HG03520 (cell line): ENCODE measurements around the gene PIP5K1C.

Experiments used
- ATAC-seq: cut with Tn5 transposase; IDR thresholded peaks from one replicate; pipeline ENCODE4 v1.9.1; 2021; ENCODE audit warnings: mild to moderate bottlenecking, moderate library complexity; ENCODE audit not compliant: unreplicated experiment

PIP5K1C gene

DNA sequence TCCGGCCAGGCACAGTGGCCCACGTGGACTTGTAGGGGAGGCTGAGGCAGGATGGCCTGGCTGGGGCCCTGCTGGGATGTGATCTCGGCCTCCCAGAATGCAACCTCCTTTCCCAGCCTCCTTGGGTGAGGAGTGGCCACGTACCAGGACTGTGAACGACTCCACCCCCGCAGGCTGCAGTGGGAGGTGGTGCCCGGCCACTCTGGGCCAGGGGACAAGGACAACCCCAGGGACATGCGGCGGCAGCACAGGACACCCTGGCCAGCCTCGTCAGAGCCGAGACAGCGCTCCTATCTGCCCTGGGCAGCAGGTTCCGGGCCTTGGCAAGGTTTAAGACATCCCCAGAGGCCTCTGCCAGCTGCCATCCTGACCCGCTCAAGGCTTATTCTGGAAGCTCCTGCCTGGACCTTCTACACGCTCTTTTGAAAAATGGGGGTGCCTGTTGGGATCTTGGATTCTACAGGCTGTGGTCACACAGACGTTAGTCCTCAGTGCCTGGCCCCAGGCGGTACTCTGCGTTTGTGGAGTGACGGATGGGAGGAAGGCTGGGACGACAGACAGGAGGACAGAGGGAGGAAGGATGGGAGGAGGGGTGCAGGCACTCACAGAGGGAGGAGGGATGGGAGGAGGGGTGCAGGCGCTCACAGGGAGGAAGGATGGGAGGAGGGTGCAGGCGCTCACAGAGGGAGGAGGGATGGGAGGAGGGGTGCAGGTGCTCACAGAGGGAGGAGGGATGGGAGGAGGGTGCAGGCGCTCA lies 53.8 kb downstream of the PIP5K1C start:
- no peak for ATAC-seq

DNA sequence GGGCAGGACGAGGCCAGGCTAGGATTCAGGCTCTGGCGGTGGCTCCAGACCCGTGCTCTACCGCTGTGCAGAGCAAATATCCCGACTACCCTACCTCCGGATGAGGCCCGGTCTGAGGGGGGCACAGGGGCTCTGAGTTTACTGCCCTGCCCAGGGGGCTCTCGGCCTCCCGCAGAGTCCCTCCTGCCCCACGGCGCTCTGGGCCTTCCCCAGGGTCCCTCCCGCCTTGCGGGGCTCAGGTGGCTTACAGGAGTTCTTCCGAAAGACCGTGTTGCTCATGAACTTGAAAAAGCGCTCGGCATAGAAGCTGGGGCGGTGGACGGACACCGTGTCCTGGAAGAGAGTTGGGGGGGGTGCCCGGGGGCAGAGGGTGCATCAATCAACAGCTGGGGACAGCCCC lies 54.5 kb downstream of the PIP5K1C start:
- ATAC-seq = no peak

DNA sequence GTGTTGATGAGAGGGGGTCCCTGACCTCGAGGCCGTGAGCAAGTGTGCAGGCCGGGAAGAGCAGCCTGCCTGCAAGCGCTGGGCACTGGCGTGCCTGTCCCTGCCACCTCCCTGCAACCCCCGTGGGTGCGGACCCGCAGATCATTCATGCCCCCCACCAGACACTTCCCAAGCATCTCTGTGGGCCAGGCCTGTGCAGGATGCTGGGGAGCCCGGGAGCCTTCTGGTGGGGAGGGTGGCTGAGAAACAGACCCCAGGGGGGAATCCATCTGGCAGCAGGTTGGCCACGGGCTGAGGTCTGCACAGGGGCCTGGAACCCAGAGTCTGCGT lies 55.2 kb downstream of the PIP5K1C start:
- no peak for ATAC-seq

GRCh38 chr19:3644351-3645066 lies 55.8 kb downstream of the PIP5K1C start:
- no peak for ATAC-seq

DNA sequence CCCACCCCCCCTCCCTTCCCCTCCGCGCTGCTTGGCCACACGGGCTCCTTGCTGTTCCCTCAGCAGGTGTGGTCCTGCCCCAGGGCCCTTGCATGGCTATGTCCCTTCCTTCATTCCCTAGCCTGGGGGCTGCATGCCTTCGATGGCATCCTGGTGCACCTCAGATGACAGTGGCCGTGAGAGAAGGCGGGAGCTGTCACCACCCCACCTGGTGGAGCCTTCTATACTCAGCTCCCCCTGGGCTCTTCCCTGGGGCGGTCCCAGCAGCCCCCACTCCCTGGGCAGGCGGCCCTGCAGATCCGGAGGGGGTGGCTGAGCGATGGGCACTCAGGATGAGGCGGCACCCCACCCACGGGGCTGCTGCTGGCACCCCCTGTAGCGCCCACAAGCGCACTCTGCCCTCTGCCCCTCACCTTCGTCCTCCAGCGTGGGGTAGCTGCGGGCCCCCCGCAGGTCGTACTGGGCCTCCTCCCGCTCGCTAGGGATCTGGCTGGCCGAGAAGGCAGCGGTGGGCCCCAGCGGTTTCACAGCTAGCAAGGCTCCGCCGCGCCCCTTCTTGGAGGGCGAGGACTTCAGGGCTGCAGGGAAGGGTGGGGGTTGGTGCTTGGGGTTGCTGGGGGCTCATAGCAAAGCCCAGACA lies 56.5 kb downstream of the PIP5K1C start:
- no peak for ATAC-seq

DNA sequence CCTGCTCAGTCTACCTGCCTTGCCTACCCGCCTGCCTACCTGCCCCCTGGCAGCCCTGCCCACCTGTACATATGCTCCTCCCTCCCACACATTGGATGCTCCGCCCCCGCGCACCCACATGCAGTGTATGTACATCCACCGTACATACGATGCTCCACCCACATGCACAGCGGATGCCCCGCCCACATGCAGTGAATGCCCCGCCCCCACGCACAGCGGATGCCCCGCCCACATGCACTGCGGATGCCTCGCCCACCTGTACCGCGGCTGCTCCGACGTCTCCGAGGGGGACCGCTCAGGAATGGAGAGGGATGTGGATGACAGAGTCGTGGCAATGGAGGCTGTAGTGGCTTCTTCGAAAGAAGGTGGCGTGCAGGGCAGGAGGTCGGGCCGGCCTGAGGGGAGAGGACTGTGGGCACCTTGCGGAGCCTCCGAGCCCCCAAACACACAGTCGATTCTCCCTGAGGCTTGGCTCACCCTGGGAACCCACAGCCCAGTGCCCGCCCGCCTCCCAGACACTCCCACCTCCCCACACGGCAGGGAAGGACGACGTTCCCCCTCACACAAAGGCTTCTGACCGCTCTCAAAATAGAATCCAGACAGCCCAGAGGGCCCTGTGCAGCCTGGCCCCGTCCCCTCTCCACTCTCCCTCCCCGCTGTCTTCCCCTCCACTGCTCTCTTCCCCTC lies 57.1 kb downstream of the PIP5K1C start:
- no peak for ATAC-seq

DNA sequence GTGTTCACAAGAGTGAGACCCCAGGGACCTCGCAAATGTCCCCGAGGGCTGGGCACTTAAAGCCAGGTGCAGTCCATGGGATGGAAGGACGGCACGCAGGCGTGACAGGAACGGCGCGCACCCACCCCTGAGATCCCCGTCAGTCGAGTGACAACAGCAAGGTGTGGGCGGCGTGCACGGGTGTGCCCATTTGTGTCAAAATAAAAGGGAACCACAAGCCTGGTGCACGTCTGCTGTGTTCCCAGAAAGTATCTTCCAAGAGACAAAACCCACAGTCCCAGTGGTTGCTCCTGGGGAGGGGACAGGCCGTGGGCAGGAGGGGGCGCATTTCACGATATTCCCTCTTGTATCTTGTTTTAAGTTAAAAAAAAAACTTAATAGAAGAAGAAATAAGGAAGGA lies 58.0 kb downstream of the PIP5K1C start:
- no peak for ATAC-seq

DNA sequence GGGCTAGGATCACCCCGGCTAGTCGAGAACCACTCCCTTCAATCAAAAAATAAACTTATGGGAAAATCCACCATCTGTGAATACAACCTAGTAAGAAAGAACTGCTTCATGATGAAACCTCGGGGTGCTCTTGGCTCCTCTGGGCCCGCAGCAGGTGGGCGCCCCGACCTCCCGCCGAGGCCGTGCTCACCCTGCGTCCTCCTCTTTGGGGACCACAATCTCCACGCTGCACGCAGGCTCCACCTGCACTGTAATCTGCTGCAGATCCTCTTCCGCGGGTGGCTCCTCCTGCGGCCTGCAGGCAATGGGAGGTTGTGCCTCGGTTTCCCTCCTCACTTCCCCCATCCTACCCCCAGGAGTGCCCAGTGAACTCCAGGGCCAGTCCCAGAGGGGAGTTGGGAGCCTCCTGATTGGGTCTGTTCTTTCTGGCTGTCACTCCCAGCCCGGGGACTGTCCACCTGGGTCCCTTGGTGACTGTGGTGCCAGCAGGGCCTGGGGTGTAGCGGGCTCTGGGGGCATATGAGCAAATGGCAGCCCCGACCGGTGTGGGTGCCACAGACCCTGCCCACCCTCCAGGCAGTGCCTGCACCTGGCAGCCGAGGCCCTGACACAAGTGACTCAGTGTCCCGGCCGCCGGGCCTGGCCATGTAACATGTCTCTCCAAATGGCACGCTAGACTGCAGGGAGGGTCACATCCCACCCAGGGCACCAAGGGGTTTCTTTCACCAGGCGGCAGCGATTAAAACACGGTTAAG lies 58.6 kb downstream of the PIP5K1C start:
- no peak for ATAC-seq

DNA sequence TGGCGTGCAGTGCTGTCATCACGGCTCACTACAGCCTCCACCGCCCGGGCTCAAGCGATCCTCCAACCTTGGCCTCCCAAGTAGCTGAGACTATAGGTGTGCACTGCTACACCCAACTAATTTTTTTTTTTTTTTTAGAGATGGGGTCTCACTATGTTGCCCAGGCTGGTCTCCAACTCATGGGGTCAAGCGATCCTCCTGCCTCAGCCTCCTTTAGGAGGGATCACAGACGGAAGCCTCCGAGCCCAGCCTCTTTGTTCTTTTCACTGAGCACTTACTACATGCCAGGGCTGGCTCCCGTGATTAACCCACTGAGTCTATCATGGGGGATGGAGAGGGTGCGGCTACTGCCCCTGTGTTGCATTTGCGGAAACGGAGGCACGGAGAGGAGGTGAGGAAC lies 60.8 kb downstream of the PIP5K1C start:
- no peak for ATAC-seq

- no peak for ATAC-seq
Observed at GRCh38 chr19:3638208-3639193, 61.8 kb downstream of the PIP5K1C start.

- no peak for ATAC-seq
Observed at GRCh38 chr19:3637621-3638020, 62.6 kb downstream of the PIP5K1C start.

- ATAC-seq = no peak
Observed at GRCh38 chr19:3636962-3637361, 63.3 kb downstream of the PIP5K1C start.

DNA sequence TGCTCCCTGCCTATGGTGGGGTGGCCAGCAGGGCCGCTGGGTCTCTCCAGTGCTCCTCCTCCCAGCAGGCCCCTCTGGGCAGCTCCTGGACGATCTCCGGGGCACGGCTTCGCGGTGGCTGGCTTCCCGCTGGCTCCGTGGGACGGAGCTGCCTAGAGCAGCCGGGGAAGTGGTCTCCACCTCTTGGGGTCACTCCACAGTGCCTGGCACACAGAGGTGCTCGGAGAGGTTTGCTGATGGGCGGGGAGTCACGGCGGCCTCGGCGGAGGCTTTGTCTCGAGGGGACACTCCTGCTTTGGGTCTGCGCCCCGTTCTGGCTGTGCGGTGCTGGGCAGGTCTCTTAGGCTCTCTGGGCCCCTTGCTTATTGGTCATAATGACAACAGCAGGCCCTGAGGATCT lies 63.8 kb downstream of the PIP5K1C start:
- no peak for ATAC-seq

- ATAC-seq = no peak
Observed at GRCh38 chr19:3634496-3635045, 65.7 kb downstream of the PIP5K1C start.

DNA sequence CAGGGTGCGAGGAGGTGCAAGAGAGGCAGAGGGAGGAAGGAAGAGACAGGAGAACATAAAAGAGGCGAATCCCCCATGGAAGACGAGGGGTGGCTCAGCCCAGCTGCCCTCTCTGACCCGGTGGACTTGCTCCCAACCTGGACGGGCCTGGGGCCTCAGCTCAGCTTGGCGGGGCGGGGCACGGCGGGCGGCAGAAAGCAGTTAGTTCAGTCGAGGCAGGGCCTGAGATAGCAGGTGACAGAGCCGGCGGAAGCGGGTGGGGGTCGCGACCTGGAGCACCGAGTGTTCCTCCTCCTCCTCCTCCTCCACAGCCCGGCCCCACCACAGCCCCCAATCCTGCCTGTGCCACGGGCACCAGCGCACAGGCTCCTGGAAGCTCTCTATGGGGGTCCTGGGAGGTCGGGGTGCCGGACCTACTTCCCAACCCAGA lies 66.7 kb downstream of the PIP5K1C start:
- ATAC-seq = no peak

DNA sequence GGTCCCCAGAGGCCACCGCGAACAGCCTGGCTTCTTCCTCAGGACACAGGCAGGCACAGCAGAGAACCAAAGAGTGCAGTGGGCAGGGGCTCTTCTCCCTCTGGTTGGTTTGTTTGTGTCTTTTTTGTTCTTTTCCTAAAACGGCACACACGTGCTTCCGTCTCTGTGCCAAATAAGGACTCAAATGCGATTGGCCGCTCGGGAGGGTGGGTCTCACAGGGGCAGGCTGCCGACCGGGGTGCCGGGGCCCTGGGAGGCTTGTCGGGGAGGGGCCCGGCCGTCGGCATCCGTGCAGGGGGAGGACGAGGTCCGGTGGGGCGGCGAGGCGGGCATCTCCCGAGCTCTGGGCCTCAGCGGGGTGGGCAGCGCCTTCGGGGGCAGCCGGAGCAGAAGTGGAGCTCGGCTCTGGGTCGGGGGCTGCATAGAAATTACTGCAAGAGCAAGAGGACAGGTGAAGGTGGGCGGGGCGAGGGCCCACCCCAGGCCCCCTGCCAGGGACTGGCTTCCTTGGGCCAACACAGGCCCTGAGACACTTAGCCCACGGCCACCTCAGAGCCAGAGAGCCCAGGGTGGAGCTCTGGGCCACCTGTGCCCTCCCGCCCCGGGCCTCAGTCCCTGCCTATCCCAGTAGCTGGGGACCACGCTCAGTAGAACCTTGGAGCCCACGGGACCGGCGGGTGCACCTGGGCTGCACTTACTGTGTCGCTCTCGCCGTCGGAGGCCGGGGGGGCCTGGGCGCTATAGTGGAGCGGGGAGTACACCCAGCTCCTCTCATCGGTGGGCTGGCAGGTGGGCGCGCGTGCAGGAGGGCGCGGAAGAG lies 67.3 kb downstream of the PIP5K1C start:
- no peak for ATAC-seq

DNA sequence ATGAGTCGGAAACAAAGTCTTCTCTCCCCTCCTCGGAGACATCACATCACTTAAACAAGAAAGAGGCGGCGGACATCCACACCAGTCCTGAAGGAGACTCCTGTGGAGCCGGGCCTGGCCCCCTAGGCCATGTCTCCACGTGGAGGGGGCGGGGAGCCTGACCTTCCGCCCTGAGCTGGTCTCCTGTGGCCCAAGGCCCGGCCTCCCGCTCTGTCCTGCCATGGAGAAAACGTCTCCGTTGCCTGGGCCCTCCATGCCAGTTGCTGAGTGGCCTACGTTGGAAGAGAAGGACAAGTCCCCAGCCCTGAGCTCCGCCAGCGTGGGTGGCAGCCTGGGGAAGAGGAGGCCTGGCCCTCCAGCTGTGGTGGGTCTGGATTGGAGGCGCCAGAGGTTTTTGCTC lies 68.2 kb downstream of the PIP5K1C start:
- no peak for ATAC-seq

DNA sequence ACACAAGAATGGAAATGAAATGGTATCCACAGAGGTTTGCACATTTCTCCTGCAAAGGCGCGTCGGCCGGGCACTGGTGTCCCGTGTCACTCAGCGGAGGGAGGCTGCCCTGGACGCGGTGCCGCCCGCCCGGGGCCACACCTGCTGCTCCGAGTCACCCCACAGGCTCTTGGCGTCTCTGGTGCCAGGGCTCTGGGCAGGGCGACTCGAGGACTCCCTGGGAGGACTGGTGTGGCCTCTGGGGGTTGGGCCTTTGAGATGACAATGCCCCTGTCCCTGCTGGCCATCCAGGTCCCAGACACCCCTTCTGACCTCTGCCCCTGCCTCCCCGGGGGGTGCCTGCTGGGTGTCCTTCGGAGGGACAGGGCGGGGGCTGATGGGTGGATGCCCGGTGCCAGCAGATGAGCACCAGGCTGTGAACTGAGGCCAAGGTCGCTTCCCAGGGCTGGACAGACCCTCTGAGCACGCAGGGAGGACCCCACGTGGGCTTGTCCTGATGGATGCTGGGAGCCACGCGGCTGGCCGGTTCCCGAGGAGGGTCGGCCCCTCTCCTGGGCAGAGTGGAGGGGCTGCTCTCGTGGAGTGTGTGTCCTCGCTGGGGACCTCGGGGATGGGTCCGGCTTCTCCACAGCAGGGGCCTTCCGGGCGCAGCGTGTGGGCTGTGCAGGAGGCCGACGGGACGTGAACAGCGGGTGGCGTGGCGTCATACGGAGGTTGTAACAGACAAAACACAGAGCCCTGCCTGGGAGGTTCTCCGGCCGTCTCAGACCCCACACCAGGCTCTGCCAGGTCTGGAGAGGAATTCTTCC lies 69.0 kb downstream of the PIP5K1C start:
- no peak for ATAC-seq
